Mesothelial cell of epicardium (in vitro differentiated cells): Measurements from ENCODE around the gene MGAT5. TPM values are rescaled to one million over a fixed set of nuclear protein-coding genes. Genes with fewer than 3 reads are reported as not detected.

ENCODE experiments used
- DNase-seq, 2 experiments: peaks; one replicate each; pipeline ENCODE4 v3.0.0; 2021; ENCODE audit warnings: low spot score in 2 of 2; ENCODE audit not compliant: unreplicated experiment in 2 of 2
- H3K27ac Mint-ChIP-seq: 2 replicates; pipeline ENCODE4 v1.8.0; 2021; ENCODE audit warnings: mixed read lengths
- H3K27me3 Mint-ChIP-seq: 2 replicates; pipeline ENCODE4 v1.8.0; 2021; ENCODE audit warnings: low read depth, mixed read lengths
- H3K36me3 Mint-ChIP-seq: 2 replicates; pipeline ENCODE4 v1.8.0; 2021; ENCODE audit warnings: mixed read lengths
- H3K4me1 Mint-ChIP-seq: 2 replicates; pipeline ENCODE4 v1.8.0; 2021; ENCODE audit warnings: mixed read lengths
- H3K4me3 Mint-ChIP-seq: 2 replicates; pipeline ENCODE4 v1.8.0; 2021; ENCODE audit warnings: mild to moderate bottlenecking, moderate library complexity, mixed read lengths
- H3K9me3 Mint-ChIP-seq: 2 replicates; pipeline ENCODE4 v1.8.0; 2021; ENCODE audit warnings: mixed read lengths
- total RNA-seq: library from RNA; stranded (reverse); gene quantifications from 3 replicates; pipeline ENCODE4 v1.2.1, GENCODE V29; 2021
- TF ChIP-seq, protein P1 (sequence below): fragments of 200-600 bp; sonication (generic); IDR thresholded peaks from one replicate; pipeline ENCODE4 v1.5.0; 2021; ENCODE audit warnings: antibody characterized with exemption; ENCODE audit not compliant: unreplicated experiment

Gene MGAT5
- total RNA-seq, 1 donor from 2014 or later = 41.1 TPM

DNA sequence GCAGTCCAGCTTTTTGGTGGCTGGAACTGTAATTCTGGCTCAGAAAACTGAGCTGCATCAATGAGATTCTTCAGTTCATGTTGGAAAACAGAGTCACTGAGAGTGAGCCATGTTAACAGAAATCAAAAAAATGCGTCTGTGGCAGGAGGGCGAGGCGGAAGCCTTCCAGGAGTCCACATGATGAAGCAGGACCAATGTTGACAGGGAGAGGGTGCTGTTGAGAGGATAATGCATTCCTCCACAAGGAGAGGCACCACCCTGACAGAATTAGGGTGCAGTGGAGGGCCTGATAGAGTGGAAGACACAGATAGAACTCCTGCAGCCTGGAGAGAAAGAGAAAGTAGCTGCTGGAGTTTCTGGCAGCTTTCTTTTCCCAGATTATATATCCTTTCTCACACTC lies 111.5 kb downstream of the MGAT5 start:
- Mint-ChIP-seq H3K9me3 (no peaks in the 10 kb centered on the region), H3K4me1 (peaks cover 43% of the 10 kb centered on the region), H3K36me3 (peaks cover 3% of the 10 kb centered on the region), H3K27ac (no peak overlapping the region), H3K27me3 (no peaks in the 10 kb centered on the region), H3K4me3 (no peak overlapping the region)
- TF ChIP-seq, protein P1, sequence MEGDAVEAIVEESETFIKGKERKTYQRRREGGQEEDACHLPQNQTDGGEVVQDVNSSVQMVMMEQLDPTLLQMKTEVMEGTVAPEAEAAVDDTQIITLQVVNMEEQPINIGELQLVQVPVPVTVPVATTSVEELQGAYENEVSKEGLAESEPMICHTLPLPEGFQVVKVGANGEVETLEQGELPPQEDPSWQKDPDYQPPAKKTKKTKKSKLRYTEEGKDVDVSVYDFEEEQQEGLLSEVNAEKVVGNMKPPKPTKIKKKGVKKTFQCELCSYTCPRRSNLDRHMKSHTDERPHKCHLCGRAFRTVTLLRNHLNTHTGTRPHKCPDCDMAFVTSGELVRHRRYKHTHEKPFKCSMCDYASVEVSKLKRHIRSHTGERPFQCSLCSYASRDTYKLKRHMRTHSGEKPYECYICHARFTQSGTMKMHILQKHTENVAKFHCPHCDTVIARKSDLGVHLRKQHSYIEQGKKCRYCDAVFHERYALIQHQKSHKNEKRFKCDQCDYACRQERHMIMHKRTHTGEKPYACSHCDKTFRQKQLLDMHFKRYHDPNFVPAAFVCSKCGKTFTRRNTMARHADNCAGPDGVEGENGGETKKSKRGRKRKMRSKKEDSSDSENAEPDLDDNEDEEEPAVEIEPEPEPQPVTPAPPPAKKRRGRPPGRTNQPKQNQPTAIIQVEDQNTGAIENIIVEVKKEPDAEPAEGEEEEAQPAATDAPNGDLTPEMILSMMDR = no peak
- DNase-seq = no peak

DNA sequence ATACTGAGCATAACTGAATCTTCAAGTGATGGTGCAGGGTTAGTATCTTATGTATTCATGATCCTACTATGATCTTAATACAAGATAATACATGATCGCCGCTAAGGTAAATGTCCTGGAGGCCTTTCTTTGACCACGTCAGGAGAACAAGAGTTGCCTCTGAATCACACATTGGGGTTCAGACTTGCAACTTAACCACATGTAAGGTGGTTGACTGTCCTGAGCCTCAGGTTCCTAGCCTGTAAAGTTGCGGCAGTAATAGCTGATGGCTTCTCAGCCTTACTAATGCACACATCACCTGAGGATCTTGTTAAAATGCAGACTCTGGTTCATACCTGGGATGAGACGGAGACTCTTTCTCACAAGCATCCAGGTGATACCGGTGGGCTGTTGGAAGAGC lies 112.5 kb downstream of the MGAT5 start:
- Mint-ChIP-seq H3K4me3 (no peak overlapping the region), H3K4me1 (peaks cover 41% of the 10 kb centered on the region), H3K36me3 (peaks cover 3% of the 10 kb centered on the region), H3K27me3 (no peaks in the 10 kb centered on the region), H3K27ac (no peak overlapping the region), H3K9me3 (no peaks in the 10 kb centered on the region)
- TF ChIP-seq, protein P1 = no peak
- DNase-seq = no peak

DNA sequence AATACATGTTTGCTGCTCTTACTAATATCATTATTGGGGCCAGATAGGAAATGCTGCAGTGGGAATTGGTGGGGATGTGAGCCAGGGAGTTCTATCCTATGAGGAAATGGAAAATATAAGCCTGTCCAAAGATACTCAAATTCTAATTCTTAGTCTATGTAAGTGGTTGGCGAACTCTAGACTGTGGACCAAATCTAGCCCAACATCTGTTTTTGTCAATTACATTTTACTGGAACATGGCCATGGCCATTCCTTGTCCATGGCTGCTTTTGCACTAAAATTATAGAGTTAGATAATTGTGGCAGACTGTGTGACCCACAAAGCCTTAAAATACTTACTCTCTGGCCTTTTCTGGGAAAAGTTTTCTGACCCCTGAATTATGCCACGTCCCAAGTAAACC lies 113.3 kb downstream of the MGAT5 start:
- no peak for DNase-seq
- H3K9me3 Mint-ChIP-seq = no peaks in the 10 kb centered on the region
- H3K4me1 Mint-ChIP-seq = peaks cover 35% of the 10 kb centered on the region
- TF ChIP-seq, protein P1 = no peak
- no peak overlapping the region for H3K27ac Mint-ChIP-seq
- H3K4me3 Mint-ChIP-seq = no peak overlapping the region
- H3K36me3 Mint-ChIP-seq = peaks cover 3% of the 10 kb centered on the region
- H3K27me3 Mint-ChIP-seq = no peaks in the 10 kb centered on the region

DNA sequence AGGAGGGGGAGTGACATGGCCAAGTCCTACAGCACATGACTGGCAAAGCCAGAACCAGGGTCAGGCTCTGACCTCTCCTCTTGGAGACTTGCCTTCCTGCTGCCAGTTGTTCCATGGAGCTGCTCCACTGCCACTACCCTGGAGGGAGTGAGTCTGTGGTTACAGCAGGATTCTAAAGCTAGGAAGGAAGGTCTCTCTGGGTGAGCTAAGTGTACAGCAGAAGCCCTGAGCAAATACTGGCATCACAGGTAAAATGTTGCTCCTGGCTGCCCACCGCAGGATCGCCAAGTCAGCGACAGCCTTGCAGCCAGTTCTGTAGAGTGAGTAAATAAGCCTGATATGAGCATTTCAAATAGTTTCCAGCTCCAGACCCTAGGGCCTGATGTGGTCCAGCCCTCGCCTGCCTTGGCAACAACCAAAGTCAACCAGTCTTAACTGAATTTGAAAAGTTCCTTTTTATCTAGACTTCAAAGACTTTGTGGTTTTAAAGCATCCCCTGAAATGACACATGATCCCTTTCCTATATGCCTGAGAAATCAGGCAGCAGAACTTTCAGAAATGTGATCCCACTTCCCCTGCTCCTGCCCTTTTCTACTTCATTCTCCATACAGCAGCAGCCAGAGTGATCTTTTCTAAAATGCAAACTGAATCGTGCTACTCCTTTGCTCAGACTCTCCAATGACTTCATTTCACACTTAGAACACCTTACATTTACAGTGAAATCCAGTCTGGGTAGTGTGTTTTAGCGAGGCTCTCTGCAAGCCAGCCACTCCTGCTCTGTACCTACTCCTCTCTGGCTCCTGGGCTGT lies 114.3 kb downstream of the MGAT5 start:
- no peaks in the 10 kb centered on the region for H3K27me3 Mint-ChIP-seq
- TF ChIP-seq, protein P1 = no peak
- no peak overlapping the region for H3K4me3 Mint-ChIP-seq
- H3K9me3 Mint-ChIP-seq = no peaks in the 10 kb centered on the region
- peaks cover 32% of the 10 kb centered on the region for H3K4me1 Mint-ChIP-seq
- H3K36me3 Mint-ChIP-seq = peaks cover under 1% of the 10 kb centered on the region
- H3K27ac Mint-ChIP-seq = peak overlapping the region; percentile 11
- no peak for DNase-seq

DNA sequence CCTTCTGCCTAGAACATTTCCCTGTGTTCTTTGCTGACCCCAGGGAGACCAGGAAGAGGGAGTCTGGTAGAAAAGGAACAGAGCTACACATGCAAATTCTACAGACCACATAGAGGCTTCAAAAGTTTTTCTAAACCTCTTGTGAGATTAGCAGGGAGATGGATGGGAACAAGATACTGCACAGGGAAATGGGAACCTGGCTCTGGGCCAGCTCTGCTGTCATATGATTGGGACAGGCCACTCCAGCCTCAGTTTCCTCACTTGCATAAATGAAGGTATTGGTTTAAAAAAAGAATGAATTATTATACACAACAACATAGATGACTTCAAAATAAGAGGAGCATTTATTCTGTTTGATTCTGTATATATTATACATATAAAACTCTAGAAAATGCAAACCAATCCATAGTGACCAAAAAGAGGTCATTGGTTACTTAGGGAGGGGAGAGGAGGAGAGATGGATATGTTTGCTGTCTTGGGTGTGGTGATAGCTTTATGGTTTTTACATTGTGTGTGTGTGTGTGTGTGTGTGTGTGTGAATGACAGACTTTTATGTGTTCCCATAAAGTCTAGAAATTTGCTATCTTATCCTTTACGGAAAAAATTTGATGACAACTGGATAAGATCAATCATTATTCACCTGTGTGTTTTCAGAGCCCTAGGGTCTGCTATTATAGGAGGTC lies 115.5 kb downstream of the MGAT5 start:
- no peaks in the 10 kb centered on the region for H3K27me3 Mint-ChIP-seq
- DNase-seq = no peak
- peak overlapping the region; percentile 45 for H3K27ac Mint-ChIP-seq
- H3K9me3 Mint-ChIP-seq = no peaks in the 10 kb centered on the region
- H3K4me1 Mint-ChIP-seq = peaks cover 32% of the 10 kb centered on the region
- H3K36me3 Mint-ChIP-seq = no peaks in the 10 kb centered on the region
- no peak overlapping the region for H3K4me3 Mint-ChIP-seq
- TF ChIP-seq, protein P1 = no peak
